CD4-positive, alpha-beta T cell treated with Interleukin-4 for 4 hours (primary cell): ENCODE data around the gene DSTN.

ENCODE experiments used
- DNase-seq: peaks from one replicate; pipeline ENCODE4 v3.0.0-alpha.2; 2020

Gene DSTN

GRCh38 chr20:17625246-17626051 lies 55.6 kb downstream of the DSTN start:
- DNase-seq: no peak

- no peak for DNase-seq
Observed at GRCh38 chr20:17626217-17627007, 56.5 kb downstream of the DSTN start.

DNA sequence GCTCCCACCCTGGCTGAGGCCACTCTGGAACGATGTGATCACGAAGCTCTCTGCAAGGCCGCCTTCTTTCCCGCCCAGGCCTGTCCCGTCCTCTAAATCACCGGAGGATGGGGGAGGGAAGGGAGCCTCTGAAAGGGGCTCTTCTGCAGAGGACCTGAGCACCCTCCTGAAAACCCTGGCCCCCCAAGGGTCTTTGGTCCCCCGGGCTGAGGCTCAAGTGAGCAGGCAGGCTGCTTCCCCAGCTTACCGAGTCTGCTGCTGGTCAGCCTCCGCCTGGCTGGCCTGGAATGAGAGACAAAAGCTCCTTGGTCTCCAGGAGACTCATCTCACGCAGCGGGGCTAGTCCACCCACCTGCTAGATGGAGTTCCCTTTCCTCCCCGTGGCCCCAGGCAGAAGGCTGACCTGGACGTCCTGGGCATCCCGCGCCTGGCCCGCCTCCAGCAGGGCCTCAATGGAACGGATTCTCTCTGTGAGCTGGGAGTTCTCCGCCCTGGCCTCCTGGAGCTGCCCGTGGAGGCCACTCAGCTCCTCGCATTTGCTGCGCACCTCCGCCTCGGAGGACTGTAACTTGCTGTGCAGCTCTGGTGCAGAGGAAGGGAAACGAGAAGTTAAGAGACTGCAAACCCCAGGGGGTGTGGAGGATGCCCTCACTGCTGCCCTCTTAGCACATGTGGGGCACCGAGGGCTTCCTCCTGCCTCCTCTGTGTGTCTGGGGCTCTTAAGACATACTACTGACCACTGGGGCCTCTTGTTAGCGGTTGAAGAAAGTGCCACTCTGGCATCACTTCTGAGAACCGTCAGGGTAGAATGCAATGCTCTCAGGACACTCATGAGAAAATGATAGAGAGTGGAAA lies 57.5 kb downstream of the DSTN start:
- DNase-seq: no peak

DNA sequence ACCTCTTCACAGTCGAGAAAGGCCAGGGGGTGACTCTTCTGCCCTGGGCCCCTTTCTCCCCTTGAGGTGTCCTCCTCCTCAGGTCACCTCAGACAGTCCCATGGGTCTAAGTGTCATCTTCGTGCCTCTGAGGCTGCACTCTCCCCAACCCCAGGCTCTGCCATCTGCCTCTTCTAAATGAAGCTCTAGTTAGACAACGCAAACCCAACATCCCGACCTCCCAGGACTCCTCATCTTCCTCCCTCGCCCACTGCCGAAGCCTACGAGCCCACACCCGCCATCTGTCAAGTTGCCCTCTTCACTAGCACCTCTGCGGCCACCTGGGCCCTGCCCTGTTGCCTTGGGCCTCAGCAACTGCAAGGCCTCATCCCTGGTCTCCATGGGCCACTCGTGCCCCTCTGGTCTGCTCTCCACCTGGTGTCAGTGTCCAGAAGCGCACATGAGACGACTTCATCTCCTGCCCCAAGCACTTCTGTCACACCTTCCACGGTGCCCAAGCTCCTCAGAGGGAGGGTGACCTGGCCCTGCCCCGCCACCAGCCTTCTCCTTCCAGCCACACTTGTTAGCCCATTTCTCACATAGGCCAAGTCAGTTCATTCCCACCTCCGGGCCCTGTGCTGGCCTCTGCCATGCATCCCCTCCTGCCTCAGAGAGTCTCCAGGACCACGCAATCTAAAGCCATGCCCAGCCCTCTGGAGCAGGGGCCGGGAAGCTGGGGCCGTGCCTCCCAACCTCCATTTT lies 58.4 kb downstream of the DSTN start:
- DNase-seq: no peak

GRCh38 chr20:17629025-17629424 lies 59.1 kb downstream of the DSTN start:
- no peak for DNase-seq

DNA sequence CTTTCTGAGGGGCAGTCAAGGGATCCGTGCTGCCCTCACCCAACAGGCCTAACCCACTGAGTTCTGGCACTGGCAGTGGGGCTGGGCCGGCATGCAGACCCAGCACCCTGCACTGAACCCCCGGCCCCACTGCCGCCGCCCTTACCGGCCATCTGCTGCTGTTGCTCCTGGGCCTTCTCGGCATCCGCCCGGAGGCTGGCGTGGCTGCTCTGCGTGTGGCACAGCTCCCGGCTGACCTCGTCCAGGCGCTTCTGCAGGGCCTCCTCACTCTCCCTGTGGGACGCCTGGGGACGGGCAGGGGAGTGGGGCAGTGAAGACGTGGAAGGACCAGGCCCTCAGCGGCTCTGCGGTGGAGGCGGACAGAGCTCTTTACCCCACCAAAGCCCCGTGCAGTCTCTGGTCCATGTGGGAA lies 59.8 kb downstream of the DSTN start:
- DNase-seq: no peak

GRCh38 chr20:17630151-17630805 lies 60.4 kb downstream of the DSTN start:
- DNase-seq: no peak

DNA sequence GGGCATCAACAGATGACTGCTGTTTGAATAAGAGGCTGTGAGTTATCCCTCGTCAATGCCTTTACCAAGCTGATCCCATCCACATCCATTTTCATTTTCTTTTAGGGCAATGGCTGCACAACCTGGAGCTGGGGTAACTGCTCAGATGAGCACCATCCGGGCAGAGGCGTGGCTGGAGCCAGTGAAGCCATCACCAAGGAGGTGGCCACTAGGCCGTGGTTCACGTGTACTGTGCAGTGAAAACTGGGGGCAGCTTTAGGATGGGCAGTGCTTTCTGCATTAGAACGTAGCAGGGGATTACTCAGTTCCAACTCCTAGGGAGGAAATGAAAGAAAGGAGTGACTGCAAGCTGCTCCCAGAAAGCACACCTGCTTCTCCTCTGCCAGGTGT lies 60.9 kb downstream of the DSTN start:
- DNase-seq: no peak

GRCh38 chr20:17631576-17632319 lies 61.9 kb downstream of the DSTN start:
- no peak for DNase-seq

DNA sequence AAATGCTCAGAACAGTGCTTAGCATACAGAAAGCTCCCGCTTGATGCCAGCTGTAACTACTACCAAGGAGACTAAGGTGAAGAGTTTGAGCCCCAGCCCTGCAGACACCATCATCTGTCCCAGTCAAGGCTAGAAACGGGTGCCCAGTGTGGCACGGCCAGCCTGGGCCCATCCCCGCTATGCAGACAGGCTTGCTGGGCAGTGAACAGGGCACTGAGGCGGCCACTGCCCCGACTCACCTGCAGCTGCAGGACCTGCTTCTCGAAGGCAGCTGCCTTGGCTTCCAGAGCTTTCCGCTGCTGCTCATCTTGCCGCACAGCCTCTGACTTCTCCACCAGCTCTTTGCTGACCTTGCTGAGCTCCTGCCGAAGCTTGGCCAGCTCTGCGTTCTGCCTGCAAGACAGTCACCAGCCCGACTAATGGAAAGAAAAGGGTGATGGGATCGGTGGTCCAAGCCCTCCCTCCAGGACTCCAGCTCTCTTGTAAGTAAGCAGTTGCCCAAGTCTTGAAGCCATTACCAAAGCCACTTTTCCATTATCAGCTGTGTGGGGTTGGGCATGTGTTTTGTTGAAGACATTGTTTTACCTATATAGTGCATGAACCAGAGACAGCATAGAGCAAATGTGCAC lies 63.5 kb downstream of the DSTN start:
- no peak for DNase-seq

DNA sequence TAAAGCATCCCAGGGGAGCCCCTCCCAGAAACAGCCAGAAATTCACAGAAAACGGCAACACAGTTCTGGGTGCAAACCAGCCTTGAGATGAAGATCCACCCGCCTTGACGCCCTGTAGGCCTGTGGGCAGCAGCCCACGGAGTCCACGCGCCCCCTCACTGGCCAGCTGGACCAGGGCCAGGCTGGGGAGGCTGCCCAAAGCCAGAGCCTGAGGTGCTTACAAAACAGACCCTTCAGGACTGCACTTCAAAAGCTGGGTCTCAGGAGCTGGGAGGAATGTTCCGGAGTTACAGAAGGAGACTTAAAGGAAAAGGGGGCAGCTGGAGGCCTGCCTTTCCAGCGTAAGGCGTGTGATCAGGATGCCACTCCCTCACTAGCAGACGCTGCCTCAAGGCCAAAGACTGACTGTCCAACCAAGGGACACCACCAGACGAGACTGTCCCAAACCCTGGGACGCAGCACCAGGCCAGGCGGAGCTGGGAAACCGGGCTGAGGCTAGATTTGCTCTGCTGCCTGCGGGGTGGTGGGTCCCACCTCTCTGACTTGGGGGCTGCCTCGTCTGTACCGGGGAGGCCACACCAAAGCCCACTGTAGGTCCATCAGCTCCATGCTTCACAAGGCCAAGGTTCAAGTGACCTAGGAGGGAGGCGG lies 64.1 kb downstream of the DSTN start:
- DNase-seq: no peak

- no peak for DNase-seq
Observed at GRCh38 chr20:17634661-17635331, 64.9 kb downstream of the DSTN start.

DNA sequence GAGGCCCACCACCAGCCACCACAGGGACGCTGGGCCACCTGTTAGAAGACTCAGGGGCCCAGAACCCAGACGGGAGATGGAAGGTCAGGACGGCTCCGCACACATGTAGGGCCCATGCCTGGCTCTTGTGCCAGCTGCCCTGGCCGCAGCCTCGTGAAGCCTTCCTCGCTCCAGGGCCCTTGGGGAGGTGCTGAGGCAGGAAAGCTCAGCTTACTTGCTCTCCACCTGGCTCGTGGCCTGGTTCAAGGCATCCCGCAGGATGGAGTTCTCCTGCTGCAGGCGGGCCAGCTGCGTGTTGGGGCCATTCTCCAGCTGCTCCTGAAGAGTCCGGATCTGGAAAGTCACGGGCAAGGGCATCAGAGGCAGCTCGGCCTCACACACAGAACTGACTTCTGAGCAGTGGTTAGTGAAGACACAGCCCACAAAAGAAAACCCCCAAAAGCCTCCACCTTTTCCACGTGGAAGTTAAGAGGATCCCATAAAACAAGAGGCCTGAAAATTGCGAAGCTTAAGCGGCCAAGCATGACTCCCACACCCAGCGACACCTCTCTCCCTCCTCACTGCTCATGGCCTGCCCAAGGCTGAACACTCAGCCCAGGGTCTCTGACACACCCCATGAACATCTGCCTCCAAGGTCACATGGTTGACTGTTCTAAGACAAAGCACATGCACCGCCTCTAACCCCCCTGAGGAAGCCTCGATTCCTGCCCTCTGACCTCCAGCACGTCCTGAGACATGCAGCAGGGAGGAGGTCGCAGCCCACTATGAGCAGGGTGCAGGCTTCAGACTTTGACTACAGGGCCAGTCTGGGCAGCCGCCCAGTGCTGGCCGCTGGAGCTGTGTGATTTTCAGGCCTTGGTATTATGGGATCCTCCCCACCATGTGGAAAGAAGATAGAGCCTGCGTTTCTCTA lies 65.7 kb downstream of the DSTN start:
- DNase-seq: no peak

DNA sequence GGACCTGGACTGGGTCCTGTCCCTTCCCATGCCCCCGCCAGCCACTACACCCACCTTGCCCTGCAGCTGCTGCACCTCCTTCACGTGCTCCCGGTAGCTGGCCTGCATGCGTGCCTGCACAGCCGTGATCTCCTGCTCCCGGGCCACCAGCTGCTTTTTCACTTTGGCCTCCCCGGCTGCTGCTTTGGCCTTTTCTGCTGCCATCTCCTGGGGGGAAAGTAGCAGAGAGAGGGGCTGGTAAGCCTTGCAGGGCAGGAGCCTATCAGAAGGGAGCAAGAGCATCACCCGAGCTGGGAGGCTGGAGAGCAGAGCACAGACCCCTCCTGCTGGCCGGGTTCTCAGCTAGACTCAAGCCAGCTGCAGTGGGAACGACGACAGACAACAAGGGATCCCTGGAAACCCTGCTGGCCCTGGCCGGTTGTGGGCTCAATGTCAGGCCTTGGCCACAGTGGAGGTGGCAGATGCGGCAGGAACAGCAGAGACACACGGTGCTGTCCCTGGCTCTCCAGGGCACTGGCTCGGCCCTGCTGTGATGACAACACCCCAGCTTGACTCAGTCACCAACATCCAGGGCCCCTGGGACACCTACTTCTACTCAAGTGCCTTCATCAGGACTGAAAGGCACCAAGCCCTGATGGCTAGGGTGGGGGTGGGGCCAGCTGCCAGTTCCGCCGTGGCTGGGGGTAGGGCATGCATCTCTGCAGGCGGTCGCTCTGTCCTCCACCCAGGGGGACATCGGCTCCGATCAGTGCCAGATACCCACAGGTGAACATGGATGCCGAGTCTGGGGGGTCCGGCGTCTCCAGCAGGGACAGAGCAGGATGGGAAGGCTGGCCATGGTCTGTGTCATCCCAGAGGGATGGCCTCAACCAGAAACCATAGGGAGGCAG lies 66.9 kb downstream of the DSTN start:
- DNase-seq: no peak

GRCh38 chr20:17637413-17637780 lies 67.5 kb downstream of the DSTN start:
- no peak for DNase-seq

- DNase-seq: no peak
Observed at GRCh38 chr20:17637985-17638640, 68.2 kb downstream of the DSTN start.

DNA sequence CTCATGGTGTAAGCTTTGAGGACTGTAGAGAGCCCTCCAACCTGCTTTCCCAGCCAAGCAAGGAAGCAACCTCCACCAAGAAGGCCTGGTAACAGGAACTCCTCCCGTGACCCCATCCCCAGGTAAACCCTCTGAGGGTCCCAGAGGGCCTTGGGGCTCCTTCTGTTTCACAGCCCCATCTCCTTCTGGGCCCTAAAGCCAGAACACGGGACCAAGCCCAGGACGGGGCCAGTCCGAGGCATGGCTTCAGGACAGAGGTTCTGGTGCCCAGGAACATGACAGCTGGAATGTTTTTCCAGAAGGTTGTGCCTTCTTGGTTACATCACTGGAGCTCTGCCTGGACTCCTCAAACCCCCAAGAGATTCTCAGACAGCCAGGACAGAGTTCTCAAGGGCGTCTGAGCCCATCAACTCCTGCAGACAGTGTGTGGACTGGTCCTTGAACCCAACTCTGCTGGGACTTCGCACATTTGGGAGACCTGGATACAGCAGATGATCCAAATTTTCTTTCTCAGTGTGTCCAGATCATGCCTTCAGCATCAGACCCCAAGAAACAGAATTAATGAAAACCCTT lies 69.0 kb downstream of the DSTN start:
- no peak for DNase-seq
